Naive thymus-derived CD8-positive, alpha-beta T cell (primary cell): ENCODE results near the gene NEK9. TPM values are rescaled to one million over a fixed set of nuclear protein-coding genes. Genes with fewer than 3 reads are reported as not detected.
"Not testable (repeated sequence)": the region's sequence is repeated elsewhere in the genome, so short reads cannot be mapped to it uniquely, and the experiment has no call there.

Source experiments
- ATAC-seq, 2 donors: fragments of 150-1000 bp; cut with Tn5 transposase in 1 of 2; sonication (Bioruptor Pico), chemical (Tn5 transposase) in 1 of 2; 1 replicate in 1 of 2; 2 replicates in 1 of 2; pipeline ENCODE4 v1.10.0; 2021; ENCODE audit warnings: mild to moderate bottlenecking in 2 of 2, moderate library complexity in 2 of 2
- POLR2A ChIA-PET: fragments of 350-600 bp; sonication (Branson Sonifier 250); formaldehyde crosslinking; loops from one replicate; lab custom pipeline; 2021; ENCODE audit warnings: antibody characterized with exemption; lab: Charles Lee
- DNase-seq, 10 donors: peaks; one replicate each; pipeline versions ENCODE4 v3.0.0 to v3.0.0-alpha.2; 2020 to 2022
- H3K27ac Mint-ChIP-seq, 10 donors: one replicate each; pipeline ENCODE4 v1.8.0; 2020 to 2022; ENCODE audit warnings: mild to moderate bottlenecking in 10 of 10, mixed read lengths in 10 of 10, moderate library complexity in 4 of 10, inconsistent platforms in 1 of 10
- H3K27me3 Mint-ChIP-seq, 5 donors: one replicate each; pipeline ENCODE4 v1.8.0; 2021 to 2022; ENCODE audit warnings: mixed read lengths in 5 of 5
- H3K36me3 Mint-ChIP-seq, 3 donors: one replicate each; pipeline ENCODE4 v1.8.0; 2020 to 2022; ENCODE audit warnings: mixed read lengths in 3 of 3, mild to moderate bottlenecking in 2 of 3, inconsistent platforms in 1 of 3
- H3K4me1 Mint-ChIP-seq, 4 donors: one replicate each; pipeline ENCODE4 v1.8.0; 2021 to 2022; ENCODE audit warnings: mixed read lengths in 4 of 4
- H3K4me3 Mint-ChIP-seq, 10 donors: one replicate each; pipeline ENCODE4 v1.8.0; 2020 to 2022; ENCODE audit warnings: mild to moderate bottlenecking in 10 of 10, mixed read lengths in 10 of 10, moderate library complexity in 6 of 10, inconsistent platforms in 1 of 10
- H3K9me3 Mint-ChIP-seq, 9 donors: one replicate each; pipeline ENCODE4 v1.8.0; 2020 to 2022; ENCODE audit warnings: mixed read lengths in 9 of 9, mild to moderate bottlenecking in 3 of 9, inconsistent platforms in 1 of 9, moderate library complexity in 1 of 9
- polyA plus RNA-seq, 3 donors: library from polyadenylated mRNA; unstranded; fragments of 300-500 nt; fragmentation: Illumina TruSeq; gene quantifications; one replicate each; pipeline ENCODE4 v1.2.3, GENCODE V29; 2021
- total RNA-seq, 8 experiments: library from RNA in 2 of 8; stranded (reverse) in 2 of 8; gene quantifications; one replicate each; pipeline ENCODE4 v1.2.3 and lab custom pipeline; 2021 to 2026

Gene NEK9
- total and polyA plus RNA-seq, 5 experiments from 2014 or later: 18.5 to 137 (median 19.8) TPM

DNA sequence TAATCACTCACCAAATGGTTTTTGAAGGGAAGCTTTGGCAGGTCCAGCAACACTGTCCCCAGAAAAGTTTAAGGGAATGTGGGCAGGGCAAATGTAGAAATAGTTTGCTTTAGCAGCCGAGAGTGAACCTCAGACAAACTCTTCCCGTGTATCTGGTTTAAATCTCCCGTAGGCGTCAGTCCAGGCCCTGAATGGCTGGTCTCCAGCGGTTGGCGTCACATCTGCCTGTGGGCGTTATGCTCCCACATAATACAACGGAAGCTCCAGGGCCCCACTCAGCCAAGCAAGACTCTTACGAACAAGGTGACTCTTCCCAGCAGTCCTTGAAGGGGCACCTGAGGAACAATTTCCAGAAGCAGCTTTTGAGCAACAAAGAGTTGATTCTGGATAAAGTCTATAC is 56.5 kb downstream of the NEK9 start:
- H3K9me3 Mint-ChIP-seq: no peaks in the 10 kb centered on the region

GRCh38 chr14:75069811-75070145 is 57.1 kb downstream of the NEK9 start:
- POLR2A ChIA-PET: interaction anchor here (0.8 kb wide), 1 partner anchor 67 kb away, joined by 3 read pairs; the partner anchor contains the start of gene EIF2B2
- ATAC-seq: no peak
- Mint-ChIP-seq H3K4me1 (peaks cover under 1 to 6% (median 4%) of the 10 kb centered on the region in 4 donors), H3K4me3 (peak overlapping the region in 5 of 10 donors; percentile 15 to 72 (median 61)), H3K27me3 (no peaks in the 10 kb centered on the region), H3K36me3 (no peaks in the 10 kb centered on the region), H3K27ac (peak overlapping the region in 6 of 10 donors; percentile 4 to 73 (median 54)), H3K9me3 (no peaks in the 10 kb centered on the region)
- DNase-seq: peak in 1 of 10 donors; percentile 63

More for the DNA sequence above, 56.5 kb downstream of the NEK9 start:
- no peaks in the 10 kb centered on the region for H3K36me3 Mint-ChIP-seq
- no peaks in the 10 kb centered on the region for H3K27me3 Mint-ChIP-seq
- POLR2A ChIA-PET: no interaction called here
- H3K4me3 Mint-ChIP-seq: peak overlapping the region in 7 of 10 donors; percentile 39 to 64 (median 54)
- peaks cover 0 to 6% (median 3%) of the 10 kb centered on the region in 4 donors for H3K4me1 Mint-ChIP-seq
- ATAC-seq: no peak
- no peak for DNase-seq
- H3K27ac Mint-ChIP-seq: peak overlapping the region in 1 of 10 donors; percentile 63

DNA sequence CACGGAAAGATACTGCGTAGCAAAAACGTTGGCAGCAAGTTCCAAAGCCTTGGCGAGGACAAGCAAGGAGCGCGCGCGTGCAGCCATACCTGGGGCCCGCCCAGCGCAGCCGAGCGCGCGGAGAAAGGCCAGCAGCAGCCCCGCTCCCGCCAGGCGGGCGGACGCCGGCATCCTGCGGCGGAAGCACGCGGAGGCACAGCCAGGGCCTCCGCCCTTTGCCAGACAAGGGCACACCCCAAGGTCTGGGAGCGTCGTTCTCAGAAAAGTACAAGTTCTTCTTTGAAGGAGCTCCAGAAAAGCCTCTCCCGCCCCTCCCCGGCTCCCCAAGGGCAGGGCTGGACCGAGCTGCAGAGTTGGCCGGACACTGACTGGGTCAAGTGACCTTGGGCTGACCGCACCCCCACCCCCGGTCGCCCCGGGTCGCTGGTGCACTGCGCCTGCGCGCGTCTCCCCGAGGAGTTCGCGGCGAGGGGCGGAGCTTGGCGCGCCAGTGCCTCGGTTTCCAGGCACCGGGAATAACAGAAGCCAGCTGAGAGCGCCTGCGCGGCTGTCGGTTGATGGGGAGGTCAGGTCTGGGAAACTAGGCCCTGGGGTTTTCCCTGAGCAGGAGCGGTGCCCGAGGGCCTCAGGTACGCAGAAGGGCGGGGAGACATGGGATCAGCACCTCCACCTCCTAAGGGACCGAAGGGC is 57.6 kb downstream of the NEK9 start, which contains the start of gene ZC2HC1C:
TSS of gene ZC2HC1C (plus strand) at position 521 of the 690 bp plus-strand sequence. CDS start 933 bp downstream, outside the sequence.
- DNase-seq (peak in 9 of 10 donors; percentile 6 to 63 (median 33)), ATAC-seq (peak; percentile 84 to 89)
- Mint-ChIP-seq H3K27ac (peak within 1 kb of the TSS in 8 of 10 donors; percentile 4 to 73 (median 65)), H3K27me3 (no peaks in the 10 kb centered on the region), H3K4me1 (peaks cover 2 to 8% (median 5%) of the 10 kb centered on the region in 4 donors), H3K9me3 (no peaks in the 10 kb centered on the region), H3K4me3 (peak within 1 kb of the TSS in 7 of 10 donors; percentile 43 to 72 (median 60)), H3K36me3 (no peaks in the 10 kb centered on the region)
- POLR2A ChIA-PET: interaction anchor here (0.8 kb wide), 1 partner anchor 66 kb away, joined by 3 read pairs; the partner anchor contains the start of gene EIF2B2

DNA sequence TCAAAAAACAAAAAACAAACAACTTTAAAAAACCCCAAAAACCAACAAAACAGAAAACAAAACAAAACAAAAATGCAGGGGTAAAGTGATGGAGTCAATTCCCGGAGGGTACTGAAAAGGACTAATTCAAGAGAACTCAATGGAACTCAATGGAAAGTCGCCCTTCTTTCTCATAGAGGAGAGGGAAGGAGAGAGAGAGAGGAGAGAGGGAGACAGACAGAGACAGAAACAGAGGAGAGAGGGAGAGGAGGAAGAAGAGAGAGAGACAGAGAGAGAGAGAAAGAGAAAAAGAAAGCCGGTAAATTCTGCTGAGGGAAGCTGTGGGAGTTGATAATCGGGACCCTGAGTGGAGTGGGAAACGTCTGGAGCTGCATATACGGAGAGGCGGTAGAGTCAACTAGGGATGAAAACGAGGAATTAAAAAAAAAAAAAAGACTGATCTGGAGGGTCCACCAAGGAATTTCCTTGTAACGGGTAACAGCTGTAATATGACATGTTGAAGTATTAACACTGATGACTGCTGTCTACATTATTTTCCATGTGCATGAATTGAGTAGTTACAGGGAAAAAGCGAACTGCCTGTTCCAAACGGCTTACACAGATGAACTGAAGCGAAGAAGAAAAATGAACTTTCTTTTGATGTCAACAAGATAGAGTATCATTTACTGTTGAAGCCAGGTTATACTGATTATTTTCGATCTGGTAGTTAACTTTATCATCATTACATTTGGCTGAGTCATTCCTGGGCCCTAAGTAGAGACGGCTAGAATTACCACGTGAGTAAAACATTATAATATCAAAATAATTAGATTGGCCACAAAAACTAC is 58.3 kb downstream of the NEK9 start:
- H3K36me3 Mint-ChIP-seq: no peaks in the 10 kb centered on the region
- POLR2A ChIA-PET: interaction anchor here (0.8 to 1.3 kb wide), 2 partner anchors 10 to 65 kb away, joined by 3 to 4 read pairs; partner anchors contain the start of gene EIF2B2
- peak in 1 of 10 donors; percentile 6 for DNase-seq
- ATAC-seq: no peak
- H3K4me1 Mint-ChIP-seq: peaks cover 6 to 16% (median 11%) of the 10 kb centered on the region in 4 donors
- peak overlapping the region in 2 of 10 donors; percentile 58 to 71 for H3K27ac Mint-ChIP-seq
- no peaks in the 10 kb centered on the region for H3K27me3 Mint-ChIP-seq
- no peaks in the 10 kb centered on the region for H3K9me3 Mint-ChIP-seq
- no peak overlapping the region for H3K4me3 Mint-ChIP-seq

DNA sequence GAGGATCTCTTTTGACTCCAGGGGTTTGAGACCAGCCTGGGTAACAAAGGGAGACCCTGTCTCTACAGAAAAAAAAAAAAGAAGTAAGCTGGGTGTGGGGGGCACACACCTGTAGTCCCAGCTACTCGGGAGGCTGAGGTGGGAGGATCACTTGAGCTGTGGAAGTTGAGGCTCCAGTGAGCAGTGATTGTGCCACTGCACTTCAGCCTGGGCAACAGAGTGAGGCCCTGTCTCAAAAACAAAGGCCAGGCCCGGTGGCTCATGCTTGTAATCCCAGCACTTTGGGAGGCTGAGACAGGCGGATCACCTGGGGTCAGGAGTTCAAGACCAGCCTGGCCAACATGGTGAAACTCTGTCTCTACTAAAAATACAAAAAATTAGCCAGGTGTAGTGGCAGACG is 59.1 kb downstream of the NEK9 start:
- not testable (repeated sequence) for H3K4me3 Mint-ChIP-seq, H3K36me3 Mint-ChIP-seq, H3K27me3 Mint-ChIP-seq, H3K9me3 Mint-ChIP-seq, ATAC-seq, H3K27ac Mint-ChIP-seq, DNase-seq
- POLR2A ChIA-PET: interaction anchor here (1.3 kb wide), 1 partner anchor 9 kb away, joined by 4 read pairs; no protein-coding TSS in a partner anchor
- peaks cover 10 to 23% (median 19%) of the 10 kb centered on the region in 4 donors for H3K4me1 Mint-ChIP-seq

DNA sequence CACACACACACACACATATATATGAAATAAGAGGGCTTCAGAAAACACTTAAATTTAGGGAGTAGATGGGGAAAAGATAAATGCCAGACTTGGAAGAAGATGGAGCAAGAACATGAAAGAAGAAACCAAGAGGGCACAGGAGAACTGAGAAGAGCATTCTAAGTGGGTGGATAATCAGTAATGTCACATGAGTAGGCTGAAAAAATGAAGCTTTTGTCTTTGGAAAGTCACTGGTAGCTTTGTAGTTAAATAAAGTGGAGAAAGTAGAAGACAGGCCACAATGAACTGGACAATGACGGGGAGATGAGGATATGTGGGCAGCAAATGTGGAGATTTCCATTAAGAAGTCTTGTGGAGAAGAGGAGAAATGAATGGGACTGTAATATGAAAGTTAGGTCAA is 59.6 kb downstream of the NEK9 start:
- POLR2A ChIA-PET: interaction anchor here (0.6 to 1.3 kb wide), 2 partner anchors 9 to 209 kb away, joined by 3 to 4 read pairs; no protein-coding TSS in a partner anchor
- no peak overlapping the region for H3K27ac Mint-ChIP-seq
- H3K9me3 Mint-ChIP-seq: no peaks in the 10 kb centered on the region
- ATAC-seq: no peak
- no peak for DNase-seq
- H3K36me3 Mint-ChIP-seq: no peaks in the 10 kb centered on the region
- no peaks in the 10 kb centered on the region for H3K27me3 Mint-ChIP-seq
- no peak overlapping the region for H3K4me3 Mint-ChIP-seq
- H3K4me1 Mint-ChIP-seq: peaks cover 10 to 26% (median 22%) of the 10 kb centered on the region in 4 donors

- no peak overlapping the region for H3K4me3 Mint-ChIP-seq
- POLR2A ChIA-PET: interaction anchor here (0.6 to 1.3 kb wide), 2 partner anchors 8 to 209 kb away, joined by 3 to 4 read pairs; no protein-coding TSS in a partner anchor
- ATAC-seq (no peak), DNase-seq (no peak)
- H3K9me3 Mint-ChIP-seq: no peaks in the 10 kb centered on the region
- peaks cover 10 to 26% (median 22%) of the 10 kb centered on the region in 4 donors for H3K4me1 Mint-ChIP-seq
- no peak overlapping the region for H3K27ac Mint-ChIP-seq
- H3K36me3 Mint-ChIP-seq: no peaks in the 10 kb centered on the region
- H3K27me3 Mint-ChIP-seq: no peaks in the 10 kb centered on the region
These were observed 60.2 kb downstream of the NEK9 start for GRCh38 chr14:75066691-75067090.

DNA sequence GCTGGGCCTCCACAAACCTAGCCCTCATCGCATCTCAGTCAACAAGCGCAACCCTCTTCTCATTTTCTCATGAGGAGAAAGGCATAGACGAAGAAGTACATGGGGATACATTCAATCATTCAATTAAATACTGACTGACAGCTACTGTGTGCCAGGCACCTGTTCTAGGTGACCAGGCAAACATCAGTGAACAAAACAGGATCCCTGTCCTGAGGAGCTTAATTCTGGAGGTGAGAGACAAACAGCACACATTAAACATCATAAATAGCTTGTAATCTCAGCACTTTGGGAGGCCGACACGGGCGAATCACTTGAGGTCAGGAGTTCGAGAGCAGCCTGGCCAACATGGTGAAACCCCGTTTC is 62.7 kb downstream of the NEK9 start:
- peaks cover 0 to 3% (median 2%) of the 10 kb centered on the region in 3 donors for H3K36me3 Mint-ChIP-seq
- H3K27ac Mint-ChIP-seq: peak overlapping the region; percentile 92 to 98 (median 96)
- no peaks in the 10 kb centered on the region for H3K27me3 Mint-ChIP-seq
- no peaks in the 10 kb centered on the region for H3K9me3 Mint-ChIP-seq
- ATAC-seq (peak in 1 of 2 donors; percentile 26), DNase-seq (no peak)
- H3K4me3 Mint-ChIP-seq: peak overlapping the region; percentile 95 to 100 (median 99)
- POLR2A ChIA-PET: interaction anchor here (1.9 kb wide), 1 partner anchor 15 kb away, joined by 8 read pairs; no protein-coding TSS in a partner anchor
- peaks cover 10 to 26% (median 23%) of the 10 kb centered on the region in 4 donors for H3K4me1 Mint-ChIP-seq

DNA sequence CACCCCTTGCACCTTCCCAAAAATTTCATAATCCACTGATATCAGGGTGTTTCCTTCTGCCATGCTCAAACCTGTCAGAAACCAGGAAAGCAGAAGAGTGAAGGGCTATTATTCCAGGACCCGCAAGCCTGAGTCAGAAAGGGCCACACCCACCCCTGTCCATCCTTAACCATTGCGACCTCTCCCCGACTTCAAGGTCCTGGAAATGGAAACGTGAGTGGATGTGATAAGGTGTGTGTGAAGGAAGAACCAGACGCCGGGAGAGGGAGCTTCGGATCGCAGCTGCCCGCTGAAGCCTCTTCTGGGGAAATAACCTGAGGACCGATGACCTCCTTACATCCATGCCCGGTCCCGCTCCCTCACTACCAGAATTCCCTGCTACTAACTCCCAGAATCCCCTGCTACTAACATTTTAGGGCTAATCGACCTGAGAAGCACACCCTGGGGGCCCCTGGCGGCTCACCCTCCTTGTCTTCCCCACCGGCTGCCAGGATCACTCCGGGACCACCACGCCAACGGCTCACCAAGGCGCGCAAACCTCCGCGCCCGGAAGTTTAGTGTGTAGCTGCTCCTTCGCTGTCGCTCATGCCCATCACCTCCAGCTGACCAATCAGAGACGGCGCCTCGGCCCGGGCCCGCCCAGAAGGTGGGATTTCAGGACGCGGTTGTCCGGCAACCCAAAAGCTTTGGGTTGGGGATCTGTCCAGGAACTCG is 63.2 kb downstream of the NEK9 start, which contains the start of gene ACYP1:
TSS of gene ACYP1 (minus strand) at position 534 of the 714 bp plus-strand sequence. CDS start at position 63, 471 bp downstream.
- Mint-ChIP-seq H3K27me3 (no peaks in the 10 kb centered on the region), H3K9me3 (no peaks in the 10 kb centered on the region), H3K36me3 (peaks cover 0 to 3% (median 2%) of the 10 kb centered on the region in 3 donors), H3K27ac (peak within 1 kb of the TSS; percentile 92 to 98 (median 96)), H3K4me1 (peaks cover 8 to 26% (median 23%) of the 10 kb centered on the region in 4 donors), H3K4me3 (peak within 1 kb of the TSS; percentile 95 to 100 (median 99))
- POLR2A ChIA-PET: interaction anchor here (0.5 to 1.9 kb wide), 3 partner anchors 14 to 230 kb away, joined by 3 to 8 read pairs (median 6); no protein-coding TSS in a partner anchor
- ATAC-seq: peak; percentile 99 to 100
- DNase-seq: peak; percentile 79 to 94 (median 88)

DNA sequence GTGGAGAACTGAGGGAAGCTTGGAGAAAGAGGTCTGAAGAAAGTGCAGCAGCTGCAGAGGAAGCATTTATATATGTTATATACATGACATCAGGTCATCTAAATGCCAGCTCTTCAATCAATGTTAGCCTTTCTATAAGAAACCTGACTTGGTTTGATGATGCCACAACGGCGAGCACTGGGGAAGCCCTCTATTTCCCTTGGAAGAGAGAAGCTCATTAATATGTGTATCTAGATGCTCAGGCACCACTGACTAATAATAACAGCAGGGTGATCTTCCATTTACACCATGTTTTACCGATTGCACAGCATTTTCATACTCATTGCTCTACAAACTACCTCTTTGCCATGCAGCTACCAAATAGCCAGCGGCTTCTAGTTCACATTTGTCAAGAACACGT is 63.8 kb downstream of the NEK9 start:
- H3K27me3 Mint-ChIP-seq: no peaks in the 10 kb centered on the region
- no peaks in the 10 kb centered on the region for H3K9me3 Mint-ChIP-seq
- peak overlapping the region; percentile 92 to 98 (median 96) for H3K27ac Mint-ChIP-seq
- H3K4me3 Mint-ChIP-seq: peak overlapping the region; percentile 95 to 100 (median 99)
- H3K4me1 Mint-ChIP-seq: peaks cover 8 to 26% (median 23%) of the 10 kb centered on the region in 4 donors
- H3K36me3 Mint-ChIP-seq: peaks cover 0 to 3% (median 2%) of the 10 kb centered on the region in 3 donors
- ATAC-seq (no peak), DNase-seq (no peak)
- POLR2A ChIA-PET: interaction anchor here (0.5 to 1.9 kb wide), 4 partner anchors 14 to 231 kb away, joined by 3 to 9 read pairs (median 7); no protein-coding TSS in a partner anchor

DNA sequence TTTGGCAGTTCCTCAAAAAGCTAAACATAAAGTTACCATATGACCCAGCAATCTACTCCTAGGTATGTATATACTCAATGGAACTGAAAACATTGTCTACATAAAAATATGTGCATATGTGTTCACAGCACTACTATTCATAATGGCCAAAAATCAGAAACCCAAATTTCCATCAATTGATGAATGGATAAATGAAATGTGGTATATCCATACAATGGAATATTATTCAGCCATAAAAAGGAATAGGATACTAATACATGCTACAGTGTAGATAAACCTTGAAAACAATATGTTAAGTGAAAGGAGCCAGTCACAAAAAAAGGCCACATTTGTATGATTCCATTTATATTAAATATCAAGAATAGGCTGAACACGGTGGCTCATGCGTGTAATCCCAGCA is 66.4 kb downstream of the NEK9 start:
- POLR2A ChIA-PET: no interaction called here
- no peak overlapping the region for H3K27ac Mint-ChIP-seq
- ATAC-seq (no peak), DNase-seq (no peak)
- H3K4me1 Mint-ChIP-seq: peaks cover 9 to 26% (median 23%) of the 10 kb centered on the region in 4 donors
- H3K9me3 Mint-ChIP-seq: no peaks in the 10 kb centered on the region
- no peaks in the 10 kb centered on the region for H3K27me3 Mint-ChIP-seq
- peaks cover 0 to 9% (median 8%) of the 10 kb centered on the region in 3 donors for H3K36me3 Mint-ChIP-seq
- H3K4me3 Mint-ChIP-seq: no peak overlapping the region
